Transverse colon (tissue), 4 donors: Measurements from ENCODE around the gene IPO7. TPM values are rescaled to one million over a fixed set of nuclear protein-coding genes. Genes with fewer than 3 reads are reported as not detected.

Source experiments
- DNase-seq: peaks from one replicate; pipeline ENCODE4 v3.0.0-alpha.2; 2019
- H3K27ac ChIP-seq, 4 donors: fragments of 200-600 bp; sonication (generic); 2 replicates each; pipeline ENCODE4 v1.5.1; 2016 to 2018; ENCODE audit warnings: inconsistent platforms in 4 of 4
- H3K27me3 ChIP-seq: fragments of 200-600 bp; sonication (generic); 2 replicates; pipeline ENCODE4 v1.5.1; 2017; ENCODE audit warnings: inconsistent platforms
- H3K36me3 ChIP-seq, 4 donors: fragments of 200-600 bp; sonication (generic); 2 replicates each; pipeline ENCODE4 v1.5.1; 2017 to 2019; ENCODE audit warnings: inconsistent platforms in 4 of 4
- H3K4me1 ChIP-seq, 4 donors: fragments of 200-600 bp; sonication (generic); 2 replicates each; pipeline ENCODE4 v1.5.1; 2017 to 2020; ENCODE audit warnings: inconsistent platforms in 4 of 4
- H3K4me3 ChIP-seq, 4 donors: fragments of 200-600 bp; sonication (generic); 1 replicate in 1 of 4; 2 replicates in 3 of 4; pipeline versions ENCODE4 v1.5.1 to v1.6.1; 2017 to 2019; ENCODE audit warnings: inconsistent platforms in 4 of 4
- H3K9me3 ChIP-seq, 2 donors: fragments of 200-600 bp; sonication (generic); 2 replicates each; pipeline ENCODE4 v1.5.1; 2017 to 2019; ENCODE audit warnings: inconsistent platforms in 2 of 2
- EP300 ChIP-seq: sonication (generic); formaldehyde crosslinking; IDR thresholded peaks from one replicate; pipeline ENCODE4 v1.6.1; 2017; ENCODE audit warnings: antibody characterized with exemption, low read depth
- POLR2A ChIP-seq: fragments of 450-650 bp; IDR thresholded peaks from one replicate; pipeline ENCODE4 v1.6.1; 2016; ENCODE audit warnings: antibody characterized with exemption, mild to moderate bottlenecking, moderate library complexity
- POLR2AphosphoS5 ChIP-seq, 3 donors: sonication (generic); formaldehyde crosslinking; IDR thresholded peaks; one replicate each; pipeline ENCODE4 v1.6.1; 2016; ENCODE audit warnings: antibody characterized with exemption in 3 of 3
- WGBS, 2 donors: methylation state at CpG; one replicate each; pipeline ENCODE4 v1.1.5; 2018; ENCODE audit warnings: low coverage in 1 of 2; 5-methylcytosine and 5-hydroxymethylcytosine counted together
- in situ Hi-C, 4 donors: fragments of 200-750 bp; cut with MboI; loops; one replicate each; pipeline versions ENCODE4 v1.15.0 to v1.15.1; 2017; ENCODE audit warnings: low sequenced_read_pairs in 3 of 4, low pct_ligation_motif_present in 1 of 4, low pct_unique_long_range_greater_than_20kb in 1 of 4
- intact Hi-C: fragments of 100-400 bp; cut with DNase I; formaldehyde crosslinking; loops from one replicate; pipeline ENCODE4 v1.15.1; 2023; ENCODE audit warnings: low total_unique reads
- total RNA-seq, 4 donors: library from RNA; depleted of rRNA; stranded (reverse); fragments of >200 nt; gene quantifications; one replicate each; pipeline ENCODE4 v1.1.0, GENCODE V29; 2016
- TF ChIP-seq, protein P1 (sequence below), 5 experiments: fragments of 200-600 bp in 3 of 5; fragments of 450-650 bp in 2 of 5; sonication (generic) in 3 of 5; IDR thresholded peaks; 1 replicate in 2 of 5; 2 replicates in 3 of 5; pipeline ENCODE4 v1.5.1; 2016 to 2017; ENCODE audit warnings: antibody characterized with exemption in 5 of 5, inconsistent platforms in 3 of 5, mild to moderate bottlenecking in 2 of 5, moderate library complexity in 1 of 5

Gene IPO7
- total RNA-seq, 4 donors from 2014 or later: 20.9 to 64.5 (median 44.6) TPM

DNA sequence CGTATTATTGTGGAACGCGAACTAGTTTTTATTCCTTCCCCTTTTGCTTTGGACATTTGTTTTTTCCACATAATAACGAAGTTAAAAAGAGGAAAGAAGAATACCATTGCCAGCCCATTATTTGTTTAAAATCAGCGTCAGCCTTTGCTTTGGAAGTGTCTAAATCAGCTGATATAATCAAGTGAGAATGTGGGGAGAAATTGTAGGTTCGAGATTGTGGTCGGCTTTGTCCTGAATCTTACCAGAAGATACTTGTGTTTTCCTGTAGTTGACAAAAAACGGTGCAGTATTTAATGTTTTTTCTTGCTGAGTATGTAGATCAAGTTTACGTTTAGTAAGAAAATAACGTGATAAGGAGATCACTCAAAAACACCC is 77.3 kb downstream of the IPO7 start:
- in situ Hi-C loops (no loop called here), intact Hi-C loops (loop anchor here (5.0 kb wide), 1 partner anchor 151 kb away; no protein-coding TSS in a partner anchor)
- no peaks in the 10 kb centered on the region for H3K9me3 ChIP-seq
- peaks cover 11 to 20% (median 15%) of the 10 kb centered on the region in 4 donors for H3K4me1 ChIP-seq
- H3K36me3 ChIP-seq: no peaks in the 10 kb centered on the region
- TF ChIP-seq, protein P1, sequence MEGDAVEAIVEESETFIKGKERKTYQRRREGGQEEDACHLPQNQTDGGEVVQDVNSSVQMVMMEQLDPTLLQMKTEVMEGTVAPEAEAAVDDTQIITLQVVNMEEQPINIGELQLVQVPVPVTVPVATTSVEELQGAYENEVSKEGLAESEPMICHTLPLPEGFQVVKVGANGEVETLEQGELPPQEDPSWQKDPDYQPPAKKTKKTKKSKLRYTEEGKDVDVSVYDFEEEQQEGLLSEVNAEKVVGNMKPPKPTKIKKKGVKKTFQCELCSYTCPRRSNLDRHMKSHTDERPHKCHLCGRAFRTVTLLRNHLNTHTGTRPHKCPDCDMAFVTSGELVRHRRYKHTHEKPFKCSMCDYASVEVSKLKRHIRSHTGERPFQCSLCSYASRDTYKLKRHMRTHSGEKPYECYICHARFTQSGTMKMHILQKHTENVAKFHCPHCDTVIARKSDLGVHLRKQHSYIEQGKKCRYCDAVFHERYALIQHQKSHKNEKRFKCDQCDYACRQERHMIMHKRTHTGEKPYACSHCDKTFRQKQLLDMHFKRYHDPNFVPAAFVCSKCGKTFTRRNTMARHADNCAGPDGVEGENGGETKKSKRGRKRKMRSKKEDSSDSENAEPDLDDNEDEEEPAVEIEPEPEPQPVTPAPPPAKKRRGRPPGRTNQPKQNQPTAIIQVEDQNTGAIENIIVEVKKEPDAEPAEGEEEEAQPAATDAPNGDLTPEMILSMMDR (IDR thresholded peaks at IDR 0.05): no peak
- TF ChIP-seq POLR2AphosphoS5 (IDR thresholded peaks at IDR 0.05) (no peak), EP300 (no peak), POLR2A (no peak)
- peak overlapping the region; percentile 96 to 100 (median 99) for H3K27ac ChIP-seq
- DNase-seq: no peak
- WGBS, 2 donors: 0 to 1% methylated on average over 10 of the region's 10 CpGs
- H3K27me3 ChIP-seq: no peaks in the 10 kb centered on the region
- H3K4me3 ChIP-seq: peak overlapping the region; percentile 37 to 83 (median 74)

DNA sequence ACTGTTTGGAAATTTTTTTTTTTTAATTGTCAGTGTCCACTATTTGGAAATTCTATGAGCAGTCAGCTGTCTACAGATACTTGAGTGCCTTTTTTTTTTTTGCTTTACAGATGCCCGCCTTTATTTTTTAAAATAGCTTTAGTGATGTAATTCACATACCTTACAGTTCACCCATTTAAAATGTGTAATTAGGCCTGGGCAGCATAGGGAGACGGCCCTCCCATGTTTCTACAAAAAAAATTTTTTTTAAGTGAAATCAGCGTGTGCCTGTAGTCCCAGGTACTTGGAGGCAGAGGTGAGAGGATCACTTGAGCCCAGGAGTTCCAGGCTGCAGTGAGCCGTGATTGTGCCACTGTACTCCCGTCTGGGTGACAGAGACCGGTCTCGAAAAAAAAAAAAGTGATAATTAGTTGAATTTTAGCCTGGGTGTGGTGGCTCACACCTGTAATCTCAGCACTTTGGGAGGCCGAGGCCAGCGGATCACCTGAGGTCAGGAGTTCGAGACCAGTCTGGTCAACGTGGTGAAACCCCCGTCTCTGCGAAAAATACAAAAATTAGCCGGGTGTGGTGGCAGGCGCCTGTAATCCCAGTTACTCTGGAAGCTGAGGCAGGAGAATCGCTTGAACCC is 77.8 kb downstream of the IPO7 start:
- in situ Hi-C loops: no loop called here
- DNase-seq: no peak
- WGBS, 2 donors: 58 to 69% methylated on average over 7 to 16 of the region's 16 CpGs

DNA sequence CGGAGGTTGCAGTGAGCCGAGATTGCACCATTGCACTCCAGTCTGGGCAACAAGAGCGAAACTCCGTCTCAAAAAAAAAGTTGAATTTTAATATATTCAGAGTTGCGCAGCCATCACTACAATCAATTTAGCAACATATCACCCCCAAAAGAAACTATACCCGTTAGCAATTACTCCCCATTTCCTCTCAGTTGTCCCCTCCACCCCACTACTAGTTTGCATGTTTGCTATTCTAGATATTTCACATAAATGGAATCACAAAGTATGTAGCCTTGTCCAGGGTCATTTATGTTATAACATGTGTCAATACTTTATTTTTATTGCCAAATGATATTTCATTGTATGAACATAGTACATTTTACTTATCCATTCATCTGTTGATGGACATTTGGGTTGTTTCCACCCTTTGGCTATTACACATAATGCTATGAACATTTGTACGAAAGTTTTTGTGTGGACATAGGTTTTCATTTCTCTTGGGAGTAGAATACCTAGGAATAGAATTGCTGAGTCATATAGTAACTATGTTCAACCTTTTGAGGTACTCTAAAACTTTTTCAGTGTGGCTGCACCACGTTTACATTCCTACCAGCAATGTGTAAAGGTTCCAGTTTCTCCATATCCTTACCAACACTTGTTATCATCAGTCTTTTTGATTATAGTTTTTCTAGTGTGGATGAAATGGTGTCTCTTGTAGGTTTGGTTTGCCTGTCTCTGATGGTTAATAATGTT is 78.5 kb downstream of the IPO7 start:
- in situ Hi-C loops (no loop called here), intact Hi-C loops (loop anchor here (5.0 kb wide), 1 partner anchor 149 kb away; no protein-coding TSS in a partner anchor)
- 80 to 83% methylated on average over 2 to 8 of the region's 8 CpGs for WGBS, 2 donors
- Histone ChIP-seq H3K4me3 (no peak overlapping the region), H3K27me3 (no peaks in the 10 kb centered on the region), H3K27ac (peak overlapping the region; percentile 96 to 100 (median 99)), H3K36me3 (no peaks in the 10 kb centered on the region), H3K4me1 (peaks cover 11 to 20% (median 15%) of the 10 kb centered on the region in 4 donors), H3K9me3 (no peaks in the 10 kb centered on the region)
- DNase-seq: no peak
- TF ChIP-seq POLR2A (no peak), EP300 (no peak), POLR2AphosphoS5 (IDR thresholded peaks at IDR 0.05) (no peak)
- TF ChIP-seq, protein P1 (IDR thresholded peaks at IDR 0.05): no peak

More for the DNA sequence above, 77.8 kb downstream of the IPO7 start:
- peak overlapping the region in 3 of 4 donors; percentile 69 to 83 (median 78) for H3K4me3 ChIP-seq
- TF ChIP-seq, protein P1 (IDR thresholded peaks at IDR 0.05): no peak
- TF ChIP-seq POLR2A (no peak), EP300 (no peak), POLR2AphosphoS5 (IDR thresholded peaks at IDR 0.05) (no peak)
- peak overlapping the region; percentile 96 to 100 (median 99) for H3K27ac ChIP-seq
- no peaks in the 10 kb centered on the region for H3K9me3 ChIP-seq
- H3K4me1 ChIP-seq: peaks cover 11 to 20% (median 15%) of the 10 kb centered on the region in 4 donors
- no peaks in the 10 kb centered on the region for H3K27me3 ChIP-seq
- H3K36me3 ChIP-seq: no peaks in the 10 kb centered on the region
- intact Hi-C loops: loop anchor here (5.0 kb wide), 1 partner anchor 150 kb away; no protein-coding TSS in a partner anchor

DNA sequence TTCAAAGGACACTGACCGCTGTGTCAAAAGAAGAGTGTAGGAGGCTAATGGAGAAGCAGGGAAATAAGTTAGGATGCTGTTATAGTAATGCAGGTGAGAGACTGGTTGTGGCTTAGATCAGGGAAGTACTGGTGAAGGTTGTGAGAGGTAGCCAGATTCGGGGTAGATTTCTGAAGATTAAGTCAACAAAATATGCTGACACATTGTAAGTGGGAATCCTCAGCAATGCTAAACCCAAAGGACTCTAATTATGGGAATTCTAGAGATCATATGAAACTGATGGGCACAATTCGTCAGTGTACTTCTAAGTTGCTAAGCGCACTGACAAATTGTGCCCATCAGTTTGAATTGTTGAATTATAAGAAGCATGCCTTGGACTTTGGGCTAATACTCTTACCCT is 86.3 kb downstream of the IPO7 start:
- H3K4me3 ChIP-seq: no peak overlapping the region
- in situ Hi-C loops: no loop called here
- H3K27ac ChIP-seq: no peak overlapping the region
- 87 to 91% methylated on average over 3 to 4 of the region's 4 CpGs for WGBS, 2 donors
- no peak for TF ChIP-seq POLR2AphosphoS5 (IDR thresholded peaks at IDR 0.05)
- no peaks in the 10 kb centered on the region for H3K9me3 ChIP-seq
- DNase-seq: no peak
- peaks cover 0 to 35% (median 15%) of the 10 kb centered on the region in 4 donors for H3K36me3 ChIP-seq
- no peaks in the 10 kb centered on the region for H3K4me1 ChIP-seq
- H3K27me3 ChIP-seq: no peaks in the 10 kb centered on the region
- intact Hi-C loops: no loop called here
